ENCODE data around the gene AMBRA1. TPM values are rescaled to one million over a fixed set of nuclear protein-coding genes. Genes with fewer than 3 reads are reported as not detected.

Gene AMBRA1
- total RNA-seq, 2 experiments from 2014 or later: 24.6 to 30.7 TPM

- peaks cover 64% of the 10 kb centered on the region for H3K36me3 ChIP-seq (ENCODE audit: insufficient read depth, low read length)
- no peak for TF ChIP-seq EZH2phosphoT487 (IDR thresholded peaks at IDR 0.05; ENCODE audit: borderline replicate concordance, low read depth, low read length)
- H3K9me3 ChIP-seq (ENCODE audit: low read length): no peaks in the 10 kb centered on the region
- peaks cover 8% of the 10 kb centered on the region; the same call in 1 of the 2 replicates for H4K20me1 ChIP-seq (ENCODE audit: insufficient read depth, low read length)
- H3K4me3 ChIP-seq (ENCODE audit: low read depth, low read length, poor library complexity, severe bottlenecking): no peak overlapping the region
- peaks cover 4% of the 10 kb centered on the region for H3K4me1 ChIP-seq (ENCODE audit: insufficient read depth, low read length, poor library complexity, severe bottlenecking)
- no TSS peak for BruUV-seq (replicated peaks)
- no peaks in the 10 kb centered on the region for H3K79me2 ChIP-seq (ENCODE audit: insufficient read depth, low read depth, low read length)
- ChIA-PET CTCF (ENCODE audit: unreplicated experiment) (no interaction called here), POLR2A (interaction anchor here (1.3 kb wide), 1 partner anchor 18 kb away, joined by 4 read pairs; no protein-coding TSS in a partner anchor)
- H2AFZ ChIP-seq (ENCODE audit: low read length): no peak overlapping the region
- intact Hi-C loops (cut with micrococcal nuclease; ENCODE audit: unreplicated experiment): no loop called here
- H3K27ac ChIP-seq (ENCODE audit: low read depth, low read length, poor library complexity, severe bottlenecking): no peak overlapping the region
- H3K9me2 ChIP-seq (ENCODE audit: insufficient read depth, low read length): no peaks in the 10 kb centered on the region
- H3K4me2 ChIP-seq (ENCODE audit: low read length): no peak overlapping the region
- DNase-seq (ENCODE audit: low spot score): no peak
These were observed 223.6 kb downstream of the AMBRA1 start for GRCh38 chr11:46370253-46370652.

DNA sequence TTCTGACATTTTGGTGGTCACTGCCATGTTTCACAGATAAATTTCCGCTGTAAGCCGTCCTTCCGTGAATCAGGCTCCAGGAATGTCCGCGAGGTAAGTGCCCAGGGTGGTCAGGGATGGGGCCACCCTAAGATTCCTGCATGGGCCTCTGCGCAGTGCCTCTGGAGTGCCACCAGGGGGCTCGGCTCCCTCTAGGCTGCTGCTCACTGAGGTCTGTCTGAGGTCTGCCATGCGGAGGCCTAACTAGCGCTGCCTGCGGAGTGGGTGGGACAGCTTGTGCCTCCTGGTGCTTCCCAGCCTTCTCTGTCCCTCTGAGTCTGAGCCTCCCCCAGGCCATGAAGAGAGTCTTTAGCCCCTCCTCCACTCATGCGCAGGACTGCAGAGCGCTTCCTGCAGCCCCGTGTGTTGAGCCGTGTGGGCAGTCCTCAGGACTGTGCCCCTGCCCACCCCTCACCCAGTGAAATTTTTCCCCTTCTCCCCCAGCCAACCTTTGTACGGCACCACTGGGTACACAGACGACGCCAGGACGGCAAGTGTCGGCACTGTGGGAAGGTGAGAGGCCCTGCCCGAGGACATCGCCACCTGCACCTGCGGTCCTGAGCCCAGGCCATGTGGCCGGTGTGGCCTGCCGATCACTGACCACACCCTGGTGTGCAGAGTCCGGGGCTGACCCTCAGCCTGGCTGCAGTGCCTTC, 224.2 kb downstream of the AMBRA1 start:
- TF ChIP-seq EZH2phosphoT487 (IDR thresholded peaks at IDR 0.05; ENCODE audit: borderline replicate concordance, low read depth, low read length): no peak
- TF ChIP-seq, protein P1, sequence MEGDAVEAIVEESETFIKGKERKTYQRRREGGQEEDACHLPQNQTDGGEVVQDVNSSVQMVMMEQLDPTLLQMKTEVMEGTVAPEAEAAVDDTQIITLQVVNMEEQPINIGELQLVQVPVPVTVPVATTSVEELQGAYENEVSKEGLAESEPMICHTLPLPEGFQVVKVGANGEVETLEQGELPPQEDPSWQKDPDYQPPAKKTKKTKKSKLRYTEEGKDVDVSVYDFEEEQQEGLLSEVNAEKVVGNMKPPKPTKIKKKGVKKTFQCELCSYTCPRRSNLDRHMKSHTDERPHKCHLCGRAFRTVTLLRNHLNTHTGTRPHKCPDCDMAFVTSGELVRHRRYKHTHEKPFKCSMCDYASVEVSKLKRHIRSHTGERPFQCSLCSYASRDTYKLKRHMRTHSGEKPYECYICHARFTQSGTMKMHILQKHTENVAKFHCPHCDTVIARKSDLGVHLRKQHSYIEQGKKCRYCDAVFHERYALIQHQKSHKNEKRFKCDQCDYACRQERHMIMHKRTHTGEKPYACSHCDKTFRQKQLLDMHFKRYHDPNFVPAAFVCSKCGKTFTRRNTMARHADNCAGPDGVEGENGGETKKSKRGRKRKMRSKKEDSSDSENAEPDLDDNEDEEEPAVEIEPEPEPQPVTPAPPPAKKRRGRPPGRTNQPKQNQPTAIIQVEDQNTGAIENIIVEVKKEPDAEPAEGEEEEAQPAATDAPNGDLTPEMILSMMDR (conservative IDR thresholded peaks at IDR 0.05; ENCODE audit: low read length): peak; percentile 84
- H2AFZ ChIP-seq (ENCODE audit: low read length): no peak overlapping the region
- peaks cover 8% of the 10 kb centered on the region; the same call in 1 of the 2 replicates for H4K20me1 ChIP-seq (ENCODE audit: insufficient read depth, low read length)
- POLR2A ChIA-PET: interaction anchor here (1.0 to 1.3 kb wide), 2 partner anchors 9 to 17 kb away, joined by 3 to 4 read pairs; no protein-coding TSS in a partner anchor
- no peaks in the 10 kb centered on the region for H3K79me2 ChIP-seq (ENCODE audit: insufficient read depth, low read depth, low read length)
- CTCF ChIA-PET (ENCODE audit: unreplicated experiment): no interaction called here
- peaks cover 4% of the 10 kb centered on the region for H3K4me1 ChIP-seq (ENCODE audit: insufficient read depth, low read length, poor library complexity, severe bottlenecking)
- no peaks in the 10 kb centered on the region for H3K9me2 ChIP-seq (ENCODE audit: insufficient read depth, low read length)
- intact Hi-C loops (cut with micrococcal nuclease; ENCODE audit: unreplicated experiment): no loop called here
- peak; percentile 55 for DNase-seq (ENCODE audit: low spot score)
- no TSS peak for BruUV-seq (replicated peaks)
- H3K27ac ChIP-seq (ENCODE audit: low read depth, low read length, poor library complexity, severe bottlenecking): no peak overlapping the region
- H3K4me2 ChIP-seq (ENCODE audit: low read length): no peak overlapping the region
- no peak overlapping the region for H3K4me3 ChIP-seq (ENCODE audit: low read depth, low read length, poor library complexity, severe bottlenecking)
- H3K36me3 ChIP-seq (ENCODE audit: insufficient read depth, low read length): peaks cover 58% of the 10 kb centered on the region
- no peaks in the 10 kb centered on the region for H3K9me3 ChIP-seq (ENCODE audit: low read length)

DNA sequence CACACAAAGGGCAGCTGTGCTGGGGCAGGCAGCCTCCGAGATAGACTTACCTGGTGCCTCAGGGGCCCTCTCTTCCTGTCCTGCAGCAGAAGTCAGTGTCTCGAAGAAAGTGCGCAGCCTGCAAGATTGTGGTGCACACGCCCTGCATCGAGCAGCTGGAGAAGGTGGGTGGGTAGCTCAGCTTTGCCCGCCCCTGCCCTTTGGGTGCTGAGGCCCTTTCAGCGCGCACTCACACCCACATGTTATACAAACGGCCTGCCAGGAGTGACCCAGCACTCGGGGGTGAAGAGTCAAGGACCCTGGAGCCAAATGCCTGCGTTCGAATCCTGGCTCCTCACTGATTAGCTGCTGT, 225.9 kb downstream of the AMBRA1 start:
- no peak for TF ChIP-seq EZH2phosphoT487 (IDR thresholded peaks at IDR 0.05; ENCODE audit: borderline replicate concordance, low read depth, low read length)
- TF ChIP-seq, protein P1 (conservative IDR thresholded peaks at IDR 0.05; ENCODE audit: low read length): no peak
- peaks cover 9% of the 10 kb centered on the region for H3K4me1 ChIP-seq (ENCODE audit: insufficient read depth, low read length, poor library complexity, severe bottlenecking)
- no peak overlapping the region for H3K27ac ChIP-seq (ENCODE audit: low read depth, low read length, poor library complexity, severe bottlenecking)
- intact Hi-C loops (cut with micrococcal nuclease; ENCODE audit: unreplicated experiment): loop anchor here (1.0 kb wide), 2 partner anchors 16 to 21 kb away; partner anchors contain the start of gene DGKZ
- CTCF ChIA-PET (ENCODE audit: unreplicated experiment): interaction anchor here (2.0 kb wide), 1 partner anchor 19 kb away, joined by 5 read pairs; no protein-coding TSS in a partner anchor
- no peak overlapping the region for H2AFZ ChIP-seq (ENCODE audit: low read length)
- no peaks in the 10 kb centered on the region for H3K9me3 ChIP-seq (ENCODE audit: low read length)
- no peak overlapping the region for H3K4me3 ChIP-seq (ENCODE audit: low read depth, low read length, poor library complexity, severe bottlenecking)
- DNase-seq (ENCODE audit: low spot score): no peak
- H3K9me2 ChIP-seq (ENCODE audit: insufficient read depth, low read length): no peaks in the 10 kb centered on the region
- POLR2A ChIA-PET: no interaction called here
- peaks cover 4% of the 10 kb centered on the region; the same call in 1 of the 2 replicates for H3K79me2 ChIP-seq (ENCODE audit: insufficient read depth, low read depth, low read length)
- peaks cover 8% of the 10 kb centered on the region; the same call in 1 of the 2 replicates for H4K20me1 ChIP-seq (ENCODE audit: insufficient read depth, low read length)
- H3K36me3 ChIP-seq (ENCODE audit: insufficient read depth, low read length): peaks cover 60% of the 10 kb centered on the region
- no TSS peak for BruUV-seq (replicated peaks)
- no peak overlapping the region for H3K4me2 ChIP-seq (ENCODE audit: low read length)
